Vagina (tissue), 2 donors: Measurements from ENCODE around the gene RANBP3L.

Experiments
- POLR2A ChIP-seq, 2 donors: fragments of 450-650 bp; IDR thresholded peaks; one replicate each; pipeline ENCODE4 v1.6.1; 2017; ENCODE audit warnings: antibody characterized with exemption in 2 of 2, mild to moderate bottlenecking in 2 of 2, moderate library complexity in 2 of 2
- POLR2AphosphoS5 ChIP-seq, 2 donors: sonication (generic); formaldehyde crosslinking; IDR thresholded peaks; one replicate each; pipeline ENCODE4 v1.9.0; 2017; ENCODE audit warnings: antibody characterized with exemption in 2 of 2, mild to moderate bottlenecking in 2 of 2, low read depth in 1 of 2; ENCODE audit not compliant: insufficient read depth in 1 of 2
- TF ChIP-seq, protein P1 (sequence below), 3 experiments: fragments of 450-650 bp in 2 of 3; fragments of 200-600 bp in 1 of 3; sonication (generic) in 1 of 3; IDR thresholded peaks; one replicate each; pipeline ENCODE4 v1.5.1; 2017 to 2019; ENCODE audit warnings: antibody characterized with exemption in 3 of 3, mild to moderate bottlenecking in 2 of 3, moderate library complexity in 2 of 3

DNA sequence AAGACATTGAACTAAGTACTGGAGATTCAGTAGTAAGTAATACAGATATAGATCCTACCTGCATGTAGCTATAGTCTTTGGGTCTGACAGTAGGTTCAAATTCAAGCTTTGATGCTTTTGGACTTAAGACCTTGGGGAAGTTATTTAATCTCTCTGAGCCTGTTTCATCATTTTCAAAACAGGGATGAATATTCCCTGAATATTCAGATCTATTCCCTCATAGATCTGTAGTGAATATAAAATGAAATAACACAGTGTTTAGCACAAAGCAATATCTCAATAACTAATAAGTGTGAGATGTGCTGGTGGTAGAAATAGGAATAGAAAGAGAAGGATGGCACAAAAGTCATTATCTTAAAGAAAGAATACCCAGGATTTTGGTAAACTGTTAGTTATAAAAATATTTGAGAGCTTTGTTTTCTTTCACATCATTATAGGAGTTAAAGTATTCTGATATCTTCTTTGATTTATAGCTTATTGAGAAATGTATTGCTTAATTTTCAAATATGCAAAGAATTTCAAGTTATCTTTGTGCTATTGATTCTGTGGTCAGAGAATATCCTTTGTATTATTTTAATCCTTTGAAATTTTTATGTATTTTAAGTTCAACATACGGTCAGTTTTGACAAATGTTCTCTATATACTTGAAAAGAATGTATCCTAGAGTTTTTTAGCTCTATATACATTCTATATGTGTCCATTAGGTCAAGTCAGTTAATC is 11.4 kb upstream of the RANBP3L start:
- TF ChIP-seq, protein P1, sequence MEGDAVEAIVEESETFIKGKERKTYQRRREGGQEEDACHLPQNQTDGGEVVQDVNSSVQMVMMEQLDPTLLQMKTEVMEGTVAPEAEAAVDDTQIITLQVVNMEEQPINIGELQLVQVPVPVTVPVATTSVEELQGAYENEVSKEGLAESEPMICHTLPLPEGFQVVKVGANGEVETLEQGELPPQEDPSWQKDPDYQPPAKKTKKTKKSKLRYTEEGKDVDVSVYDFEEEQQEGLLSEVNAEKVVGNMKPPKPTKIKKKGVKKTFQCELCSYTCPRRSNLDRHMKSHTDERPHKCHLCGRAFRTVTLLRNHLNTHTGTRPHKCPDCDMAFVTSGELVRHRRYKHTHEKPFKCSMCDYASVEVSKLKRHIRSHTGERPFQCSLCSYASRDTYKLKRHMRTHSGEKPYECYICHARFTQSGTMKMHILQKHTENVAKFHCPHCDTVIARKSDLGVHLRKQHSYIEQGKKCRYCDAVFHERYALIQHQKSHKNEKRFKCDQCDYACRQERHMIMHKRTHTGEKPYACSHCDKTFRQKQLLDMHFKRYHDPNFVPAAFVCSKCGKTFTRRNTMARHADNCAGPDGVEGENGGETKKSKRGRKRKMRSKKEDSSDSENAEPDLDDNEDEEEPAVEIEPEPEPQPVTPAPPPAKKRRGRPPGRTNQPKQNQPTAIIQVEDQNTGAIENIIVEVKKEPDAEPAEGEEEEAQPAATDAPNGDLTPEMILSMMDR (IDR thresholded peaks at IDR 0.05): no peak
- TF ChIP-seq POLR2A (IDR thresholded peaks at IDR 0.05): no peak
- TF ChIP-seq POLR2AphosphoS5 (IDR thresholded peaks at IDR 0.05; ENCODE audit: insufficient read depth in 1 of 2, low read depth in 1 of 2): no peak
